K562 (cell line): ENCODE measurements around the gene CTCF. TPM values are rescaled to one million over a fixed set of nuclear protein-coding genes. Genes with fewer than 3 reads are reported as not detected.

ENCODE experiments used
- ARNT ChIP-seq, 2 experiments: fragments of 450-650 bp; IDR thresholded peaks; 2 replicates each; pipeline ENCODE4 v1.6.1; 2016; ENCODE audit warnings: mild to moderate bottlenecking in 1 of 2
- BMI1 ChIP-seq: fragments of 150-350 bp; IDR thresholded peaks from 2 replicates; pipeline ENCODE4 v1.6.1; 2014; ENCODE audit warnings: low read length
- BRCA1 ChIP-seq, 2 experiments: fragments of 450-650 bp in 1 of 2; sonication (generic) in 1 of 2; formaldehyde crosslinking in 1 of 2; IDR thresholded peaks; 2 replicates each; pipeline versions ENCODE4 v1.5.0 to v1.6.1; 2017 to 2020; ENCODE audit warnings: mild to moderate bottlenecking in 1 of 2, missing genetic modification reagents in 1 of 2
- CBX1 ChIP-seq: sonication (generic); IDR thresholded peaks from 2 replicates; pipeline ENCODE4 v1.6.1; 2016; ENCODE audit warnings: antibody characterized with exemption, low read depth, mild to moderate bottlenecking
- DPF2 ChIP-seq: fragments of 450-650 bp; IDR thresholded peaks from 2 replicates; pipeline ENCODE4 v1.6.1; 2016
- ELF4 ChIP-seq: fragments of 450-650 bp; formaldehyde crosslinking; IDR thresholded peaks from 2 replicates; pipeline ENCODE4 v1.4.0; 2022; ENCODE audit warnings: missing genetic modification characterization
- GATAD2B ChIP-seq: fragments of 450-650 bp; IDR thresholded peaks from 2 replicates; pipeline ENCODE4 v1.6.1; 2017; ENCODE audit warnings: mild to moderate bottlenecking, borderline replicate concordance
- KLF10 ChIP-seq: fragments of 250-450 bp; sonication (Bioruptor Pico); IDR thresholded peaks from 2 replicates; pipeline ENCODE4 v1.6.1; 2021; ENCODE audit warnings: matching md5 sums
- MECOM ChIP-seq: fragments of 250-450 bp; sonication (Bioruptor Pico); IDR thresholded peaks from 2 replicates; pipeline ENCODE4 v1.8.0; 2022; ENCODE audit warnings: inconsistent platforms
- MEF2D ChIP-seq: conservative IDR thresholded peaks from 2 replicates; pipeline ENCODE4 v1.6.1; 2016; ENCODE audit warnings: low read depth, missing genetic modification characterization, missing compliant biosample characterization
- NEUROD1 ChIP-seq: fragments of 150-350 bp; IDR thresholded peaks from 2 replicates; pipeline ENCODE4 v1.6.1; 2014; ENCODE audit warnings: borderline replicate concordance, low read length, low read depth; ENCODE audit not compliant: partially characterized antibody
- RBM22 ChIP-seq: fragments of 200-400 bp; formaldehyde crosslinking; IDR thresholded peaks from 2 replicates; pipeline ENCODE4 v1.6.1; 2018; ENCODE audit warnings: low read length, low read depth; ENCODE audit not compliant: poor library complexity, severe bottlenecking
- SOX6 ChIP-seq: fragments of 450-650 bp; IDR thresholded peaks from 2 replicates; pipeline ENCODE4 v1.6.1; 2014; ENCODE audit warnings: mild to moderate bottlenecking
- TCF3 ChIP-seq: sonication (generic); formaldehyde crosslinking; IDR thresholded peaks from 2 replicates; pipeline ENCODE4 v1.4.0; 2020; ENCODE audit warnings: mild to moderate bottlenecking, missing genetic modification reagents
- ZNF12 ChIP-seq: sonication (generic); formaldehyde crosslinking; IDR thresholded peaks from 2 replicates; pipeline ENCODE4 v1.4.0; 2020; ENCODE audit warnings: mild to moderate bottlenecking, missing genetic modification reagents
- ZNF239 ChIP-seq: fragments of 250-450 bp; sonication (Bioruptor Pico); IDR thresholded peaks from 2 replicates; pipeline ENCODE4 v1.4.0; 2020; ENCODE audit warnings: mild to moderate bottlenecking
- ZNF263 ChIP-seq: sonication (generic); formaldehyde crosslinking; IDR thresholded peaks from 2 replicates; pipeline ENCODE4 v1.8.0; 2022; ENCODE audit warnings: mild to moderate bottlenecking, missing genetic modification reagents, borderline replicate concordance
- ZNF507 ChIP-seq: conservative IDR thresholded peaks from 2 replicates; pipeline ENCODE4 v1.6.1; 2017; ENCODE audit warnings: missing genetic modification characterization, missing compliant biosample characterization
- ZNF583 ChIP-seq: fragments of 250-450 bp; sonication (Bioruptor Pico); IDR thresholded peaks from 2 replicates; pipeline ENCODE4 v1.4.0; 2020
- ZNF717 ChIP-seq: fragments of 250-450 bp; sonication (Bioruptor Pico); IDR thresholded peaks from 2 replicates; pipeline ENCODE4 v1.5.0; 2021
- polyA plus RNA-seq, 8 experiments: library from polyadenylated mRNA; depleted of rRNA in 4 of 8; stranded (reverse) in 5 of 8; unstranded in 3 of 8; fragments of >200 nt; fragmentation: Nextera tagmentation in 2 of 8; fragmentation: Illumina TruSeq in 1 of 8; extraction: Ambion mirVana in 2 of 8; extraction: Trizol in 1 of 8; gene quantifications; 2 replicates each; pipeline versions ENCODE4 v1.2.1 to v1.2.3, GENCODE V29; 2011 to 2014; ENCODE audit warnings: inconsistent platforms in 1 of 8, missing spikeins in 1 of 8
- total RNA-seq, 7 experiments: library from RNA; depleted of rRNA in 6 of 7; stranded (reverse); fragments of >200 nt in 6 of 7; fragmentation: Illumina TruSeq in 2 of 7; extraction: Trizol in 2 of 7; gene quantifications; 2 replicates each; pipeline versions ENCODE4 v1.2.1 to v1.2.3, GENCODE V29; 2011 to 2021; ENCODE audit warnings: low replicate concordance in 1 of 7
- TF ChIP-seq, protein P1 (sequence below): fragments of 450-650 bp; IDR thresholded peaks from 2 replicates; pipeline ENCODE4 v1.6.1; 2016; ENCODE audit warnings: mild to moderate bottlenecking
- TF ChIP-seq, protein P2 (sequence below): fragments of 250-450 bp; sonication (Bioruptor Pico); IDR thresholded peaks from 2 replicates; pipeline ENCODE4 v1.4.0; 2020; ENCODE audit warnings: mild to moderate bottlenecking
- TF ChIP-seq, protein P3 (sequence below): fragments of 450-650 bp; formaldehyde crosslinking; IDR thresholded peaks from 2 replicates; pipeline ENCODE4 v1.4.0; 2020; ENCODE audit warnings: mild to moderate bottlenecking, mixed read lengths

Gene CTCF
- total and polyA plus RNA-seq, 9 of the 15 experiments (the other 6 are each of a cell fraction or from before 2014, with no cell fraction given) = 7.8 to 49.2 (median 33.9) TPM

DNA sequence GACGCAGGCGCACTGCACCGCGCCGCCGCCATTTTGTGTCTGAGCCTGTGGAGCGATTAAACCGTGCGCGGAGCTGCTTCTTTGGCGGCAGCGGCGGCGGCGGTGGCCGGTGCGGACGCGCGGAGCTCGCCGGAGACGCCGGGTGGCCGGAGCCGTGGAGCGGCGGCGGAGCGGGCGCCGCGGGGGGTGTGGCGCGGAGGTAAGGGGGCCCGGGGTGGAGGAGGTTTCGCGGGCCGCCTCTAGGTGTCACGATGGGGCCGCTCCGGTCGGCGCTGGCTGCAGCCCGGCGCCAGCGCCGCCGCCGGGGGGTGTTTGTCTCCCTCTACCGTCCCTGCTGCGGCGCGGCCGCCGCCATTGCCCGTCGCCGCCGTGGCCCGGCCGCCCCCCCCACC, at the start of gene CTCF (continued):
- TF ChIP-seq BMI1 (no peak), ZNF507 (no peak), ZNF717 (CRISPR knock-in tag) (no peak), GATAD2B (peak; percentile 42), ARNT (IDR thresholded peaks at IDR 0.05) (no peak), DPF2 (no peak), NEUROD1 (no peak), ZNF239 (CRISPR knock-in tag) (no peak), ZNF263 (CRISPR knock-in tag) (no peak), ZNF12 (CRISPR knock-in tag) (no peak), KLF10 (no peak), CBX1 (no peak), MECOM (CRISPR knock-in tag) (no peak), BRCA1 (IDR thresholded peaks at IDR 0.05) (no peak), BRCA1 (CRISPR knock-in tag; IDR thresholded peaks at IDR 0.05) (no peak), SOX6 (no peak), ELF4 (no peak), MEF2D (tag) (no peak), RBM22 (no peak), ZNF583 (no peak), TCF3 (CRISPR knock-in tag) (no peak)
- TF ChIP-seq, protein P1, sequence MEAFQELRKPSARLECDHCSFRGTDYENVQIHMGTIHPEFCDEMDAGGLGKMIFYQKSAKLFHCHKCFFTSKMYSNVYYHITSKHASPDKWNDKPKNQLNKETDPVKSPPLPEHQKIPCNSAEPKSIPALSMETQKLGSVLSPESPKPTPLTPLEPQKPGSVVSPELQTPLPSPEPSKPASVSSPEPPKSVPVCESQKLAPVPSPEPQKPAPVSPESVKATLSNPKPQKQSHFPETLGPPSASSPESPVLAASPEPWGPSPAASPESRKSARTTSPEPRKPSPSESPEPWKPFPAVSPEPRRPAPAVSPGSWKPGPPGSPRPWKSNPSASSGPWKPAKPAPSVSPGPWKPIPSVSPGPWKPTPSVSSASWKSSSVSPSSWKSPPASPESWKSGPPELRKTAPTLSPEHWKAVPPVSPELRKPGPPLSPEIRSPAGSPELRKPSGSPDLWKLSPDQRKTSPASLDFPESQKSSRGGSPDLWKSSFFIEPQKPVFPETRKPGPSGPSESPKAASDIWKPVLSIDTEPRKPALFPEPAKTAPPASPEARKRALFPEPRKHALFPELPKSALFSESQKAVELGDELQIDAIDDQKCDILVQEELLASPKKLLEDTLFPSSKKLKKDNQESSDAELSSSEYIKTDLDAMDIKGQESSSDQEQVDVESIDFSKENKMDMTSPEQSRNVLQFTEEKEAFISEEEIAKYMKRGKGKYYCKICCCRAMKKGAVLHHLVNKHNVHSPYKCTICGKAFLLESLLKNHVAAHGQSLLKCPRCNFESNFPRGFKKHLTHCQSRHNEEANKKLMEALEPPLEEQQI = no peak
- TF ChIP-seq, protein P2, sequence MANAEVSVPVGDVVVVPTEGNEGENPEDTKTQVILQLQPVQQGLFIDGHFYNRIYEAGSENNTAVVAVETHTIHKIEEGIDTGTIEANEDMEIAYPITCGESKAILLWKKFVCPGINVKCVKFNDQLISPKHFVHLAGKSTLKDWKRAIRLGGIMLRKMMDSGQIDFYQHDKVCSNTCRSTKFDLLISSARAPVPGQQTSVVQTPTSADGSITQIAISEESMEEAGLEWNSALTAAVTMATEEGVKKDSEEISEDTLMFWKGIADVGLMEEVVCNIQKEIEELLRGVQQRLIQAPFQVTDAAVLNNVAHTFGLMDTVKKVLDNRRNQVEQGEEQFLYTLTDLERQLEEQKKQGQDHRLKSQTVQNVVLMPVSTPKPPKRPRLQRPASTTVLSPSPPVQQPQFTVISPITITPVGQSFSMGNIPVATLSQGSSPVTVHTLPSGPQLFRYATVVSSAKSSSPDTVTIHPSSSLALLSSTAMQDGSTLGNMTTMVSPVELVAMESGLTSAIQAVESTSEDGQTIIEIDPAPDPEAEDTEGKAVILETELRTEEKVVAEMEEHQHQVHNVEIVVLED (CRISPR knock-in tag) = no peak
- TF ChIP-seq, protein P3, sequence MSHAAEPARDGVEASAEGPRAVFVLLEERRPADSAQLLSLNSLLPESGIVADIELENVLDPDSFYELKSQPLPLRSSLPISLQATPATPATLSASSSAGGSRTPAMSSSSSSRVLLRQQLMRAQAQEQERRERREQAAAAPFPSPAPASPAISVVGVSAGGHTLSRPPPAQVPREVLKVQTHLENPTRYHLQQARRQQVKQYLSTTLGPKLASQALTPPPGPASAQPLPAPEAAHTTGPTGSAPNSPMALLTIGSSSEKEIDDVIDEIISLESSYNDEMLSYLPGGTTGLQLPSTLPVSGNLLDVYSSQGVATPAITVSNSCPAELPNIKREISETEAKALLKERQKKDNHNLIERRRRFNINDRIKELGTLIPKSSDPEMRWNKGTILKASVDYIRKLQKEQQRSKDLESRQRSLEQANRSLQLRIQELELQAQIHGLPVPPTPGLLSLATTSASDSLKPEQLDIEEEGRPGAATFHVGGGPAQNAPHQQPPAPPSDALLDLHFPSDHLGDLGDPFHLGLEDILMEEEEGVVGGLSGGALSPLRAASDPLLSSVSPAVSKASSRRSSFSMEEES (CRISPR knock-in tag) = no peak
